Measurements from ENCODE around the gene LRCH3.

GRCh38 chr3:197810901-197811300, 19.8 kb downstream of the LRCH3 start:
- no peak for TF ChIP-seq CTBP1 (IDR thresholded peaks at IDR 0.05; ENCODE audit: borderline replicate concordance)
- TF ChIP-seq HDGF (IDR thresholded peaks at IDR 0.05; ENCODE audit: borderline replicate concordance), result no peak
- no peak for TF ChIP-seq SP1 (IDR thresholded peaks at IDR 0.05)
- no peak for TF ChIP-seq ZNF384 (IDR thresholded peaks at IDR 0.05)
- no peak for TF ChIP-seq ARNT (IDR thresholded peaks at IDR 0.05)
- TF ChIP-seq FOXK2 (IDR thresholded peaks at IDR 0.05), result no peak
- TF ChIP-seq SUZ12 (IDR thresholded peaks at IDR 0.05), result no peak
